Gastrocnemius medialis (tissue), 4 donors: Measurements from ENCODE around the gene PLXND1. TPM values are rescaled to one million over a fixed set of nuclear protein-coding genes. Genes with fewer than 3 reads are reported as not detected.
"Not testable (repeated sequence)": the region's sequence is repeated elsewhere in the genome, so short reads cannot be mapped to it uniquely, and the experiment has no call there.

Source experiments
- ATAC-seq, 2 donors: fragments of 150-250 bp; one replicate each; pipeline ENCODE4 v1.9.1; 2016
- DNase-seq, 2 donors: peaks; one replicate each; pipeline ENCODE4 v3.0.0-alpha.2; 2019
- H3K27ac ChIP-seq, 4 donors: fragments of 200-600 bp; sonication (generic); 1 replicate in 1 of 4; 2 replicates in 3 of 4; pipeline ENCODE4 v1.5.1; 2016 to 2018; ENCODE audit warnings: mild to moderate bottlenecking in 2 of 4, moderate library complexity in 1 of 4
- H3K27me3 ChIP-seq, 3 donors: fragments of 200-600 bp; sonication (generic) in 2 of 3; 1 replicate in 1 of 3; 2 replicates in 2 of 3; pipeline versions ENCODE4 v1.5.1 to v1.6.0; 2016 to 2019; ENCODE audit warnings: mild to moderate bottlenecking in 1 of 3, moderate library complexity in 1 of 3
- H3K36me3 ChIP-seq, 2 donors: fragments of 200-600 bp; sonication (generic) in 1 of 2; one replicate each; pipeline ENCODE4 v1.5.1; 2017 to 2018
- H3K4me1 ChIP-seq, 2 donors: fragments of 200-600 bp; sonication (generic) in 1 of 2; one replicate each; pipeline ENCODE4 v1.5.1; 2016 to 2017; ENCODE audit warnings: mild to moderate bottlenecking in 2 of 2
- H3K4me3 ChIP-seq, 4 donors: fragments of 200-600 bp; sonication (generic) in 3 of 4; 1 replicate in 1 of 4; 2 replicates in 3 of 4; pipeline ENCODE4 v1.5.1; 2016 to 2019; ENCODE audit warnings: mild to moderate bottlenecking in 2 of 4
- H3K9me3 ChIP-seq, 3 donors: fragments of 200-600 bp; sonication (generic) in 2 of 3; 1 replicate in 1 of 3; 2 replicates in 2 of 3; pipeline ENCODE4 v1.5.1; 2016 to 2019
- CTCF ChIP-seq, 5 experiments: fragments of 450-650 bp in 3 of 5; fragments of 200-600 bp in 2 of 5; sonication (generic) in 2 of 5; IDR thresholded peaks in 4 of 5; conservative IDR thresholded peaks in 1 of 5; 1 replicate in 4 of 5; 2 replicates in 1 of 5; pipeline ENCODE4 v1.5.1; 2016 to 2019; ENCODE audit warnings: antibody characterized with exemption in 5 of 5, mild to moderate bottlenecking in 3 of 5, moderate library complexity in 3 of 5
- POLR2A ChIP-seq, 2 donors: fragments of 450-650 bp; IDR thresholded peaks; one replicate each; pipeline ENCODE4 v1.6.1; 2017; ENCODE audit warnings: antibody characterized with exemption in 2 of 2, mild to moderate bottlenecking in 2 of 2, moderate library complexity in 2 of 2
- in situ Hi-C, 4 donors: fragments of 200-750 bp; cut with MboI; loops; one replicate each; pipeline versions ENCODE4 v1.15.0 to v1.8.0; 2017; ENCODE audit warnings: low sequenced_read_pairs in 4 of 4
- intact Hi-C: fragments of 100-400 bp; cut with DNase I; formaldehyde crosslinking; loops from one replicate; pipeline ENCODE4 v1.15.1; 2023; ENCODE audit warnings: low total_unique reads
- total RNA-seq, 4 donors: library from RNA; depleted of rRNA; stranded (reverse); fragments of >200 nt; gene quantifications; one replicate each; pipeline versions ENCODE4 v1.1.0 to v1.2.3, GENCODE V29; 2016

The PLXND1 gene
- total RNA-seq, 4 donors from 2014 or later = 15.7 to 70.9 (median 19.9) TPM

DNA sequence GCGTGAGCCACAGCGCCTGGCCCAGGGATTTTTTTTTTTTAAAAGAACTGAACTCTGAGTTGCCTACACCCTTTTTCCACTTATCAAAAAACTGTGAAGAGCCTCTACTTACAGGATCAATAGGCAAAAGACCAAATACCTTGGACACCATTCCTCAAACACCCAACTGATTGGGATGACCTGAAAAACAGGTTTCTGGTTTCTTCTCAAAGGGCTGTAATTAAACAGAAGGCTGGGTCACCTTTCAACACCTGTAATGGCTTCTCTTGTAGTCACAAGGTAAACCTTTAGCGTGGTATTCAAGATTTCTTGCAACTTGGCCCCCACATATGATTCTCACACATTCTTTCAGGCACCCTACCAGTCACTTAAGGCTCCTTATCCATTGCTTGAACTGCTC is 38.4 kb upstream of the PLXND1 start:
- TF ChIP-seq CTCF (IDR thresholded peaks at IDR 0.05 in 4 of 5, conservative IDR thresholded peaks at IDR 0.05 in 1 of 5) (no peak), POLR2A (IDR thresholded peaks at IDR 0.05) (no peak)
- Histone ChIP-seq H3K4me3 (no peak overlapping the region), H3K27me3 (no peaks in the 10 kb centered on the region), H3K27ac (no peak overlapping the region), H3K9me3 (no peaks in the 10 kb centered on the region), H3K36me3 (no peaks in the 10 kb centered on the region), H3K4me1 (peaks cover under 1 to 2% of the 10 kb centered on the region in 2 donors)
- in situ Hi-C loops = no loop called here
- intact Hi-C loops = no loop called here
- ATAC-seq = no peak
- no peak for DNase-seq

DNA sequence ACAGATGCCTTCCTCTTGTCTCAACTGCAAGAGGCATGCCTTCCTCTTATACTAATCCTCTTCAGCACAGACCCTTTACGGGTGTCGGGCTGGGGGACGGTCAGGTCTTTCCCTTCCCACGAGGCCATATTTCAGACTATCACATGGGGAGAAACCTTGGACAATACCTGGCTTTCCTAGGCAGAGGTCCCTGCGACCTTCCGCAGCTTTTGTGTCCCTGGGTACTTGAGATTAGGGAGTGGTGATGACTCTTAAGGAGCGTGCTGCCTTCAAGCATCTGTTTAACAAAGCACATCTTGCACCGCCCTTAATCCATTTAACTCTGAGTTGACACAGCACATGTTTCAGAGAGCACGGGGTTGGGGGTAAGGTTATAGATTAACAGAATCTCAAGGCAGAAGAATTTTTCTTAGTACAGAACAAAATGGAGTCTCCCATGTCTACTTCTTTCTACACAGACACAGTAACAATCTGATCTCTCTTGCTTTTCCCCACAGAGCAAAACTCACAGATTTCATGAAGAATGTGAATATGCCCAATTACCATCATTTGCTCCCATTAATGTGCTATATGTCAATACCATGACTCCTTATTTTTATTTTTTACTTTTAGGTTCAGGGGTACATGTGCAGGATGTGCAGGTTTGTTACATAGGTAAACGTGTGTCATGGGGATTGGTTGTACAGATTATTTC is 35.2 kb upstream of the PLXND1 start:
- intact Hi-C loops, ATAC-seq, DNase-seq, H3K9me3 ChIP-seq, H3K4me3 ChIP-seq, H3K27ac ChIP-seq, H3K27me3 ChIP-seq, H3K4me1 ChIP-seq, H3K36me3 ChIP-seq, in situ Hi-C loops: not testable (repeated sequence)

- H3K4me3 ChIP-seq, H3K27ac ChIP-seq, H3K9me3 ChIP-seq, intact Hi-C loops, DNase-seq, H3K36me3 ChIP-seq, H3K27me3 ChIP-seq, ATAC-seq, in situ Hi-C loops, H3K4me1 ChIP-seq: not testable (repeated sequence)
Observed at GRCh38 chr3:129640985-129641384, 34.5 kb upstream of the PLXND1 start.

DNA sequence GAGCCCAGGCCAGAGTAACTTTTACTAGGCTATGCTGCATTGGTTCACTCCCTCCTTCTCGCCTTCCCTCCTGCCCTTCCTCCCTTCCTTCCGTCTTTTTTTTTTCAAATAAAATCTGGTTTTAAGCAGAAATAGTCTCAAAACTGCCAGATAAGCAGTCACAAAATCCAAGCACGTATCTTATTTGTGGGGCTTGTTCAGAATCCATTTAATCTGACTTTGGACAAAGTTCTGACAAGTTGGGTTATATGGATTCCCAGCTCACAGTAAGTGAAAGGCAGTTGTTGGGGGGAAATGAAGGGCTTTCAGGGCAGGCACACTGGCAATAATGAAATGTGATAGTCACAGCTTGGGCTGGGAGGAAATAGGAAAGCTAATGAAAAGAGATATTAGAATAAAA is 32.0 kb upstream of the PLXND1 start:
- H3K27me3 ChIP-seq = no peaks in the 10 kb centered on the region
- DNase-seq = no peak
- in situ Hi-C loops (loop anchor here in 2 of 4 donors (10.0 kb wide), 2 partner anchors 286 to 296 kb away; no protein-coding TSS in a partner anchor), intact Hi-C loops (no loop called here)
- H3K9me3 ChIP-seq = no peaks in the 10 kb centered on the region
- no peak overlapping the region for H3K27ac ChIP-seq
- TF ChIP-seq POLR2A (IDR thresholded peaks at IDR 0.05) = no peak
- TF ChIP-seq CTCF (IDR thresholded peaks at IDR 0.05 in 4 of 5, conservative IDR thresholded peaks at IDR 0.05 in 1 of 5) = no peak
- H3K4me3 ChIP-seq = no peak overlapping the region
- ATAC-seq = no peak
- no peaks in the 10 kb centered on the region for H3K36me3 ChIP-seq
- no peaks in the 10 kb centered on the region for H3K4me1 ChIP-seq

GRCh38 chr3:129636082-129636481 is 29.6 kb upstream of the PLXND1 start:
- Histone ChIP-seq H3K4me1 (no peaks in the 10 kb centered on the region), H3K4me3 (no peak overlapping the region), H3K9me3 (no peaks in the 10 kb centered on the region), H3K36me3 (no peaks in the 10 kb centered on the region), H3K27me3 (no peaks in the 10 kb centered on the region), H3K27ac (no peak overlapping the region)
- no peak for TF ChIP-seq CTCF (IDR thresholded peaks at IDR 0.05 in 4 of 5, conservative IDR thresholded peaks at IDR 0.05 in 1 of 5)
- no peak for TF ChIP-seq POLR2A (IDR thresholded peaks at IDR 0.05)
- in situ Hi-C loops = loop anchor here in 2 of 4 donors (10.0 kb wide), 2 partner anchors 289 to 299 kb away; no protein-coding TSS in a partner anchor
- no peak for ATAC-seq
- intact Hi-C loops = no loop called here
- no peak for DNase-seq
